ENCODE results near the gene NPEPL1.

- TF ChIP-seq POLR2A (IDR thresholded peaks at IDR 0.05; ENCODE audit: low read length): no peak
- no peak for TF ChIP-seq GATA1 (IDR thresholded peaks at IDR 0.05; ENCODE audit: low read depth, low read length)
Measured at GRCh38 chr20:58684291-58684690, 8.3 kb upstream of the NPEPL1 start.
